ENCODE measurements around the gene HSDL1.

DNA sequence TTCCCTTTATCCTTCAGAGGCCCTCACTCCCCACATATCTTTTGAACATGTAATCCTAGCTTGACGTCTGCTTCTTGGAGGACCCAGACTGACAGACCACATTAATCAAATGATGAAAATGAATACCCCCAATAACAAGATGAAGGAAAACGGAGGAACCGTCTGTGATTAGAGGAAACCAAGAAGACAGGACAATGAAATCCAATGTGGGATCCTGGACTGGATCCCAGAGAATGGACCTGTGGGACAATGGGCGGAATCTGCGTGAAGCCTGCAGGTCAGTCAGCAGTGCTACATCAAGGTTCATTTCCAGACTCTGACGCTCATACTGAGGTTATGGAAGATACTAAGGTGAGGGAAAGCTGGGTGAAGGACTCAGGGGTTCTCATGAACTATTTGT, 64.2 kb downstream of the HSDL1 start:
- TF ChIP-seq, protein P1, sequence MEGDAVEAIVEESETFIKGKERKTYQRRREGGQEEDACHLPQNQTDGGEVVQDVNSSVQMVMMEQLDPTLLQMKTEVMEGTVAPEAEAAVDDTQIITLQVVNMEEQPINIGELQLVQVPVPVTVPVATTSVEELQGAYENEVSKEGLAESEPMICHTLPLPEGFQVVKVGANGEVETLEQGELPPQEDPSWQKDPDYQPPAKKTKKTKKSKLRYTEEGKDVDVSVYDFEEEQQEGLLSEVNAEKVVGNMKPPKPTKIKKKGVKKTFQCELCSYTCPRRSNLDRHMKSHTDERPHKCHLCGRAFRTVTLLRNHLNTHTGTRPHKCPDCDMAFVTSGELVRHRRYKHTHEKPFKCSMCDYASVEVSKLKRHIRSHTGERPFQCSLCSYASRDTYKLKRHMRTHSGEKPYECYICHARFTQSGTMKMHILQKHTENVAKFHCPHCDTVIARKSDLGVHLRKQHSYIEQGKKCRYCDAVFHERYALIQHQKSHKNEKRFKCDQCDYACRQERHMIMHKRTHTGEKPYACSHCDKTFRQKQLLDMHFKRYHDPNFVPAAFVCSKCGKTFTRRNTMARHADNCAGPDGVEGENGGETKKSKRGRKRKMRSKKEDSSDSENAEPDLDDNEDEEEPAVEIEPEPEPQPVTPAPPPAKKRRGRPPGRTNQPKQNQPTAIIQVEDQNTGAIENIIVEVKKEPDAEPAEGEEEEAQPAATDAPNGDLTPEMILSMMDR (IDR thresholded peaks at IDR 0.05) = no peak
- TF ChIP-seq POLR2A (IDR thresholded peaks at IDR 0.05) = no peak
